H9 (cell line): ENCODE measurements around the gene SFMBT1. TPM values are rescaled to one million over a fixed set of nuclear protein-coding genes. Genes with fewer than 3 reads are reported as not detected.

Source experiments
- DNase-seq: peaks from one replicate; pipeline ENCODE4 v3.0.0-alpha.2; 2017
- H2AFZ ChIP-seq: one replicate; pipeline ENCODE4 v1.6.1; 2013; ENCODE audit warnings: mild to moderate bottlenecking, low read length, control low read depth, moderate library complexity
- H2AK5ac ChIP-seq: 2 replicates; pipeline ENCODE4 v1.6.1; 2013; ENCODE audit warnings: low read length, control low read depth, mixed read lengths; ENCODE audit not compliant: insufficient read length
- H2BK120ac ChIP-seq: one replicate; pipeline ENCODE4 v1.6.1; 2013; ENCODE audit warnings: low read depth, mild to moderate bottlenecking, low read length, control low read depth, inconsistent platforms; ENCODE audit not compliant: poor library complexity, severe bottlenecking
- H2BK12ac ChIP-seq: 2 replicates; pipeline ENCODE4 v1.6.1; 2013; ENCODE audit warnings: low read length, control low read depth, mixed read lengths, low read depth; ENCODE audit not compliant: insufficient read length
- H2BK15ac ChIP-seq: 2 replicates; pipeline ENCODE4 v1.6.1; 2013; ENCODE audit warnings: low read depth, low read length, control low read depth
- H2BK20ac ChIP-seq: one replicate; pipeline ENCODE4 v1.6.1; 2013; ENCODE audit warnings: low read depth, mild to moderate bottlenecking, low read length, control low read depth, inconsistent platforms; ENCODE audit not compliant: poor library complexity, severe bottlenecking
- H2BK5ac ChIP-seq: 2 replicates; pipeline ENCODE4 v1.6.1; 2013; ENCODE audit warnings: low read length, control low read depth, mixed read lengths; ENCODE audit not compliant: insufficient read length
- H3K14ac ChIP-seq: 2 replicates; pipeline ENCODE4 v1.6.1; 2013; ENCODE audit warnings: low read length, control low read depth; ENCODE audit not compliant: insufficient read depth
- H3K18ac ChIP-seq: 2 replicates; pipeline ENCODE4 v1.6.1; 2013; ENCODE audit warnings: low read depth, mild to moderate bottlenecking, mixed read lengths, low read length, control low read depth; ENCODE audit not compliant: insufficient read length
- H3K23ac ChIP-seq: 2 replicates; pipeline ENCODE4 v1.6.1; 2013; ENCODE audit warnings: low read length, control low read depth, mixed read lengths, low read depth; ENCODE audit not compliant: insufficient read length
- H3K23me2 ChIP-seq: 2 replicates; pipeline ENCODE4 v1.6.1; 2013; ENCODE audit warnings: low read depth, mild to moderate bottlenecking, mixed read lengths, low read length, control low read depth; ENCODE audit not compliant: insufficient read length, poor library complexity, severe bottlenecking
- H3K27ac ChIP-seq: 2 replicates; pipeline ENCODE4 v1.5.1; 2013; ENCODE audit warnings: low read length, control low read depth, mixed read lengths, low read depth; ENCODE audit not compliant: insufficient read length
- H3K27me3 ChIP-seq: 2 replicates; pipeline ENCODE4 v1.6.1; 2013; ENCODE audit warnings: low read length, control low read depth, inconsistent platforms; ENCODE audit not compliant: insufficient read depth
- H3K4ac ChIP-seq: 2 replicates; pipeline ENCODE4 v1.6.1; 2013; ENCODE audit warnings: low read depth, mild to moderate bottlenecking, control low read depth, inconsistent platforms, low read length, moderate library complexity
- H3K4me1 ChIP-seq: 2 replicates; pipeline ENCODE4 v1.6.1; 2013; ENCODE audit warnings: low read length, control low read depth, inconsistent platforms; ENCODE audit not compliant: insufficient read depth
- H3K4me2 ChIP-seq: 2 replicates; pipeline ENCODE4 v1.6.1; 2013; ENCODE audit warnings: low read length, control low read depth, mixed read lengths; ENCODE audit not compliant: insufficient read length, insufficient read depth
- H3K56ac ChIP-seq: 2 replicates; pipeline ENCODE4 v1.6.1; 2013; ENCODE audit warnings: low read depth, mild to moderate bottlenecking, mixed read lengths, low read length, control low read depth; ENCODE audit not compliant: insufficient read length
- H3K79me1 ChIP-seq: 2 replicates; pipeline ENCODE4 v1.6.1; 2013; ENCODE audit warnings: low read depth, mild to moderate bottlenecking, moderate library complexity, low read length, control low read depth, inconsistent platforms; ENCODE audit not compliant: insufficient read depth, poor library complexity, severe bottlenecking
- H3K79me2 ChIP-seq: 2 replicates; pipeline ENCODE4 v1.6.1; 2013; ENCODE audit warnings: low read length, control low read depth, inconsistent platforms; ENCODE audit not compliant: insufficient read depth
- H3K9ac ChIP-seq: 2 replicates; pipeline ENCODE4 v1.6.1; 2013; ENCODE audit warnings: low read length, control low read depth, mixed read lengths; ENCODE audit not compliant: insufficient read length; ENCODE audit errors: extremely low read depth
- H3K9me3 ChIP-seq: one replicate; pipeline ENCODE4 v1.6.1; 2013; ENCODE audit warnings: low read depth, low read length, inconsistent platforms; ENCODE audit not compliant: control insufficient read depth
- H3T11ph ChIP-seq: one replicate; pipeline ENCODE4 v1.6.1; 2013; ENCODE audit warnings: mild to moderate bottlenecking, low read length, control low read depth, inconsistent platforms
- H4K20me1 ChIP-seq: one replicate; pipeline ENCODE4 v1.6.1; 2013; ENCODE audit not compliant: control insufficient read depth, insufficient read length, insufficient read depth
- H4K5ac ChIP-seq: 2 replicates; pipeline ENCODE4 v1.6.1; 2013; ENCODE audit warnings: low read depth, mild to moderate bottlenecking, mixed read lengths, low read length, control low read depth; ENCODE audit not compliant: insufficient read length
- H4K8ac ChIP-seq: replicated peaks from 2 replicates; pipeline ENCODE4 v1.6.1; 2013; ENCODE audit warnings: low read length, control low read depth, mixed read lengths, low read depth; ENCODE audit not compliant: insufficient read length
- H4K91ac ChIP-seq: 2 replicates; pipeline ENCODE4 v1.6.1; 2013; ENCODE audit warnings: low read depth, mild to moderate bottlenecking, moderate library complexity, mixed read lengths, low read length, control low read depth; ENCODE audit not compliant: insufficient read length
- H3K27ac Mint-ChIP-seq, 3 experiments: 2 replicates in 2 of 3; 3 replicates in 1 of 3; pipeline ENCODE4 v1.8.0; 2020 to 2021; ENCODE audit warnings: mixed read lengths in 3 of 3, mild to moderate bottlenecking in 1 of 3, moderate library complexity in 1 of 3
- H3K27me3 Mint-ChIP-seq: 2 replicates; pipeline ENCODE4 v1.8.0; 2021; ENCODE audit warnings: low read depth, mild to moderate bottlenecking, moderate library complexity, mixed read lengths
- H3K36me3 Mint-ChIP-seq, 3 experiments: 2 replicates in 2 of 3; 3 replicates in 1 of 3; pipeline ENCODE4 v1.8.0; 2020 to 2021; ENCODE audit warnings: low read depth in 3 of 3, mixed read lengths in 3 of 3; ENCODE audit not compliant: insufficient read depth in 1 of 3
- H3K4me1 Mint-ChIP-seq, 2 experiments: 2 replicates each; pipeline ENCODE4 v1.8.0; 2020; ENCODE audit warnings: mixed read lengths in 2 of 2
- H3K4me3 Mint-ChIP-seq, 2 experiments: 2 replicates in 1 of 2; 3 replicates in 1 of 2; pipeline ENCODE4 v1.8.0; 2020 to 2021; ENCODE audit warnings: mild to moderate bottlenecking in 2 of 2, mixed read lengths in 2 of 2, moderate library complexity in 1 of 2
- H3K9me3 Mint-ChIP-seq, 2 experiments: 2 replicates in 1 of 2; 3 replicates in 1 of 2; pipeline ENCODE4 v1.8.0; 2020; ENCODE audit warnings: mild to moderate bottlenecking in 2 of 2, mixed read lengths in 2 of 2, moderate library complexity in 1 of 2
- CTCF ChIP-seq: fragments of 200-600 bp; sonication (generic); conservative IDR thresholded peaks from 3 replicates; pipeline ENCODE4 v1.8.0; 2021; ENCODE audit warnings: antibody characterized with exemption, mild to moderate bottlenecking
- WGBS: extraction: QIAGEN DNeasy Blood & Tissue Kit; methylation state at CpG from one replicate; pipeline ENCODE4 v1.1.7; 2013; ENCODE audit warnings: missing lambda C conversion rate, low lambda C conversion rate, mixed read lengths; ENCODE audit not compliant: insufficient read length; ENCODE audit errors: extremely low coverage; 5-methylcytosine and 5-hydroxymethylcytosine counted together
- total RNA-seq: library from RNA; stranded (reverse); gene quantifications from 2 replicates; pipeline ENCODE4 v1.2.1, GENCODE V29; 2021

The SFMBT1 gene
- total RNA-seq, 1 experiment from 2014 or later, result 15.3 TPM

- no peak overlapping the region for H3K23ac ChIP-seq
- no peak overlapping the region for H3T11ph ChIP-seq
- no peak overlapping the region for H2AK5ac ChIP-seq
- H2BK20ac ChIP-seq, result no peak overlapping the region
- H3K4me1 ChIP-seq, result no peaks in the 10 kb centered on the region
- no peak overlapping the region for H3K18ac ChIP-seq
- DNase-seq, result no peak
- no peaks in the 10 kb centered on the region for H3K36me3 Mint-ChIP-seq
- peaks cover 5% of the 10 kb centered on the region for H3K23me2 ChIP-seq
- H2BK12ac ChIP-seq, result no peak overlapping the region
- no peak overlapping the region for H2AFZ ChIP-seq
- TF ChIP-seq CTCF, result no peak
- H4K8ac ChIP-seq, result no peak overlapping the region
- no peaks in the 10 kb centered on the region for H3K79me2 ChIP-seq
- no peak overlapping the region for H3K27ac ChIP-seq
- no peak overlapping the region for H4K91ac ChIP-seq
- WGBS, result no CpG with 5 or more reads among the region's 3 CpGs
- no peak overlapping the region for H3K4me3 Mint-ChIP-seq
- H3K27me3 Mint-ChIP-seq, result peaks cover 25% of the 10 kb centered on the region
- no peaks in the 10 kb centered on the region for H3K27me3 ChIP-seq
- no peak overlapping the region for H3K9ac ChIP-seq
- H2BK120ac ChIP-seq, result no peak overlapping the region
- H3K4me1 Mint-ChIP-seq, result peaks cover 7 to 18% of the 10 kb centered on the region in 2 experiments
- H3K27ac Mint-ChIP-seq, result no peak overlapping the region
- no peak overlapping the region for H3K56ac ChIP-seq
- no peaks in the 10 kb centered on the region for H3K79me1 ChIP-seq
- no peaks in the 10 kb centered on the region; a peak in 1 of 5 replicates for H3K9me3 Mint-ChIP-seq
- no peak overlapping the region for H3K14ac ChIP-seq
- no peak overlapping the region for H4K5ac ChIP-seq
- no peak overlapping the region for H3K4me2 ChIP-seq
- H2BK5ac ChIP-seq, result no peak overlapping the region
- H2BK15ac ChIP-seq, result no peak overlapping the region
- H4K20me1 ChIP-seq, result no peaks in the 10 kb centered on the region
- no peaks in the 10 kb centered on the region for H3K9me3 ChIP-seq
- H3K4ac ChIP-seq, result no peak overlapping the region
These were observed 22.3 kb upstream of the SFMBT1 start for GRCh38 chr3:53068176-53068575.
